GM12891 (cell line): ENCODE data around the gene APBB2.

ENCODE experiments used
- PAX5 ChIP-seq: IDR thresholded peaks from 2 replicates; pipeline ENCODE4 v1.6.1; 2011; ENCODE audit warnings: low read length, moderate library complexity, mild to moderate bottlenecking; ENCODE audit not compliant: insufficient read depth, severe bottlenecking
- POLR2A ChIP-seq: IDR thresholded peaks from 2 replicates; pipeline ENCODE4 v1.6.1; 2011; ENCODE audit warnings: low read depth, low read length, control low read depth
- POLR2AphosphoS5 ChIP-seq: IDR thresholded peaks from 2 replicates; pipeline ENCODE4 v1.6.1; 2011; ENCODE audit warnings: low read depth, low read length, control low read depth

DNA sequence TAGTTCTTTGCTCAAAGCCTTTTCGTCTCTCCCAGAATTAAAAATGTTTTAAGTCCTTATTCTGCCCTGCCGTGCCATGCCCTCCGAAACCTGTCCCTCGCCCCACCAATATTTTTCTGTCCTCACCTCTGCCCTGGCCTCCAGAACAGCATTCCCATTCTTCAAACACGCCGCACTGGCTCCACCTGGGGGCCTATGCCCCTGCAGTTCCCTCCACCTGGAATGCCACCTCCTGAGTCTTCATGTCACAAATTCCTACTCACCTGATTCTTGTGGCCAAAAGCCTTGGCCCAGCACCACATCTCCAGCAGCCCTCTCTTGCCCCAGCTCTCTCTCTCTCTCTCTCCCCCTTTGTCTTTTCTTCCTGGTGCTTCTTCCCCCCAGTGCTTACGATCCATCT lies 91.6 kb downstream of the APBB2 start:
- no peak for TF ChIP-seq POLR2AphosphoS5
- TF ChIP-seq PAX5 = no peak
- TF ChIP-seq POLR2A = no peak
